ENCODE results near the gene SPEF1. TPM values are rescaled to one million over a fixed set of nuclear protein-coding genes. Genes with fewer than 3 reads are reported as not detected.

SPEF1 gene
- total and polyA plus RNA-seq, 2 of the 13 experiments (the other 11 are each of a cell fraction or from before 2014, with no cell fraction given) = 0.11 to 0.27 TPM

- Histone ChIP-seq H3K36me3 (replicated peaks in 1 of 2; ENCODE audit: control insufficient read depth in 1 of 2, insufficient read depth in 2 of 2, low read length in 2 of 2) (peaks cover 30 to 33% of the 10 kb centered on the region in 2 experiments; a peak in 4 of 5 replicates), H3K9me3 (ENCODE audit: low read length) (no peaks in the 10 kb centered on the region), H3K27me3 (ENCODE audit: control insufficient read depth in 1 of 2, insufficient read depth in 2 of 2, low read length in 2 of 2) (no peaks in the 10 kb centered on the region), H3K4me1 (ENCODE audit: insufficient read depth, low read length) (peaks cover 25% of the 10 kb centered on the region), H2AFZ (ENCODE audit: low read length) (no peak overlapping the region), H3K27ac (ENCODE audit: extremely low read length, insufficient read depth, low read length) (no peak overlapping the region), H4K20me1 (ENCODE audit: insufficient read depth, low read length) (no peaks in the 10 kb centered on the region), H3K4me2 (ENCODE audit: low read depth, low read length) (no peak overlapping the region), H3K79me2 (ENCODE audit: insufficient read depth, low read length) (peaks cover 10% of the 10 kb centered on the region), H3K9ac (ENCODE audit: insufficient read depth, low read depth, low read length) (no peak overlapping the region), H3K4me3 (replicated peaks in 1 of 3; ENCODE audit: insufficient read depth in 1 of 3, low read depth in 2 of 3, low read length in 3 of 3) (no peak overlapping the region)
- intact Hi-C loops (cut with micrococcal nuclease; ENCODE audit: unreplicated experiment) = no loop called here
- POLR2A ChIA-PET = interaction anchor here (0.8 to 2.0 kb wide), 3 partner anchors 8 to 21 kb away, joined by 3 to 6 read pairs (median 3); partner anchors contain the start of gene SPEF1
- 96% methylated on average over 10 of the region's 10 CpGs for WGBS (ENCODE audit: low lambda C conversion rate)
- TF ChIP-seq ZNF75D (CRISPR knock-in tag; IDR thresholded peaks at IDR 0.05; ENCODE audit: borderline replicate concordance) (no peak), LBX2 (CRISPR knock-in tag; IDR thresholded peaks at IDR 0.05; ENCODE audit: borderline replicate concordance) (no peak), HOXA9 (CRISPR knock-in tag; IDR thresholded peaks at IDR 0.05; ENCODE audit: borderline replicate concordance) (no peak), ZNF484 (CRISPR knock-in tag; IDR thresholded peaks at IDR 0.05; ENCODE audit: borderline replicate concordance, low read depth) (no peak), TRIM24 (CRISPR knock-in tag; IDR thresholded peaks at IDR 0.05) (no peak), MEIS1 (CRISPR knock-in tag; IDR thresholded peaks at IDR 0.05; ENCODE audit: borderline replicate concordance) (no peak), HNF4A (CRISPR knock-in tag; IDR thresholded peaks at IDR 0.05) (no peak), CSRNP2 (CRISPR knock-in tag; conservative IDR thresholded peaks at IDR 0.05; ENCODE audit: low read depth) (no peak), CEBPZ (IDR thresholded peaks at IDR 0.05; ENCODE audit: low read length) (no peak), TP53 (CRISPR knock-in tag; conservative IDR thresholded peaks at IDR 0.05) (no peak)
- DNase-seq (ENCODE audit: low spot score) (no peak), ATAC-seq (no peak), FAIRE-seq (no peak)
- CTCF ChIA-PET (ENCODE audit: low intra/inter-chr PET ratio, low total read pairs) = no interaction called here
- BruUV-seq (replicated peaks) = no TSS peak
- in situ Hi-C loops (cut with HindIII; ENCODE audit: extremely low pct_ligation_motif_present, low pct_unique_long_range_greater_than_20kb) = no loop called here
These were observed 20.4 kb downstream of the SPEF1 start for GRCh38 chr20:3760655-3761348.
